CD4-positive, alpha-beta T cell treated with Interferon gamma for 1 hour (primary cell): ENCODE data around the gene GCSAM.
A peak's percentile ranks its signal among the peaks of the same experiment; 100 is the strongest.

ENCODE experiments used
- DNase-seq: peaks from one replicate; pipeline ENCODE4 v3.0.0-alpha.2; 2020

The GCSAM gene

DNA sequence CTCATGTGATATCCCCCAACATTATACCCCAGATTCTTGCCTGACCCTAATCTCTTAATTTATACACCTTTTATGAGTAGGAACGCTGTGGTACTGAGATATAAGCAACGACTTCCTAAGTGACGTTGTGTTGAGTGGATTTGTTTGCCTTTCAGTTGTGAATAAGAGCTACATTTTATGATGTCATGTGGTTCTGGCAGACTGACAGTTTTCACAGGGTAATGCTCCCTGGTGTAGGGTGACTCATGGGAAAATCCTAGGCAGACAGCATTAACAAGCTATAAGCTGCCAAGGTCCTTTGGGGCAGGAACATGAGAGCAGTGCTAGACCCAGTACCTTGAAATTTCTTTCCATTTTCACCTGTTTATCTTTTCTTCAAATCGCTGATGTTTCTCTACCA is 35.7 kb downstream of the GCSAM start:
- no peak for DNase-seq

- DNase-seq, result no peak
Observed at GRCh38 chr3:112096176-112096575, 36.9 kb downstream of the GCSAM start.

GRCh38 chr3:112095731-112096130 is 37.3 kb downstream of the GCSAM start:
- no peak for DNase-seq

DNA sequence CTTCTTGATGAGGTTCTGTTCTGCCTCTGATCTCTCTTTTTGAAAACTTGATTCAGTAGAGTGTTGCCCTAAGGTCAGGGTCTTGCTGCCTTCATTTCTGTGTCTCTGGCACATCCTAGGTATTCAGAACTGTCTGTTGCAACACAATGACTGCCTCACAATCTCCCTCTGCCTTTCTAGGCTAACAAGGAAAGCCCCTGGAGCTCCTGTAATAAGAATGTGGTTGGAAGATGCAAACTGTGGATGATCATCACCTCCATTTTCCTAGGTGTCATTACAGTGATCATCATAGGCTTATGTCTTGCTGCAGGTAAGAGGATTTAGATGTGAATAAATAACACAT is 39.9 kb downstream of the GCSAM start:
- DNase-seq, result no peak

DNA sequence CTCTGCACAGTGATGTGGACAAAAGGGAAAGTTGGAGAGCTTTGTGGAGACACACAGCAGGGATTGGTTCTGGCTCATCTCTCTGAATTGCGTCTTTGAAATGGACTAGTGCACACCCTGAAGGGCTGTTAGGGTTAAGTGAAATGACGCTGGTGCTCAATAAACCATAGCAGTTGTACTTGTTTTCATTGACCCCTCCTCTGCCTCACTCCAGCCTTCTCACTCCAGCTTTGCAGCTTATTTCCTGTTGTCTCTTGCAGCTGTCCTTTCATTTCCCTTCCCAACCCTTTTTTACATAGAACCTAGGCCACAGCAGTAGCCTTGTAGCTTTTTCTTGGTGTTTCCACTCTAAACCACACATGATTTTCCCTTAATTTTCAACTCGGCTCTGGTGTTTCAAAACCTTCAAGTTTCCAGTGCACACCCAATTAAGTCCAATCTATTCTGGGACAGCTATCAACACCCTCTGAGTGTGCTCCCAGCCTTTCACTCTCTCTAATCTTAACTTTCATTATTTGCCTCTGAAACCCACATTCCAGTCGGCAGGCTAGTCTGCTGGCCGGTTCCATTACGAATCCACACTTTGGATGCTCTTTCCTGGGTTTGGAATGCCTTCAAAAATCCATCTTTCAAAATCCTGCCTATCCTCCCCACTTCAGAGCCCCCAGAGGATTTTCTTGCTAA is 40.4 kb downstream of the GCSAM start:
- DNase-seq, result no peak

- DNase-seq, result no peak
Observed at GRCh38 chr3:112090887-112091586, 42.0 kb downstream of the GCSAM start.

- no peak for DNase-seq
Observed at GRCh38 chr3:112089956-112090886, 42.8 kb downstream of the GCSAM start.

GRCh38 chr3:112088944-112089343 is 44.1 kb downstream of the GCSAM start:
- DNase-seq, result no peak

GRCh38 chr3:112087746-112088145 is 45.3 kb downstream of the GCSAM start:
- no peak for DNase-seq

DNA sequence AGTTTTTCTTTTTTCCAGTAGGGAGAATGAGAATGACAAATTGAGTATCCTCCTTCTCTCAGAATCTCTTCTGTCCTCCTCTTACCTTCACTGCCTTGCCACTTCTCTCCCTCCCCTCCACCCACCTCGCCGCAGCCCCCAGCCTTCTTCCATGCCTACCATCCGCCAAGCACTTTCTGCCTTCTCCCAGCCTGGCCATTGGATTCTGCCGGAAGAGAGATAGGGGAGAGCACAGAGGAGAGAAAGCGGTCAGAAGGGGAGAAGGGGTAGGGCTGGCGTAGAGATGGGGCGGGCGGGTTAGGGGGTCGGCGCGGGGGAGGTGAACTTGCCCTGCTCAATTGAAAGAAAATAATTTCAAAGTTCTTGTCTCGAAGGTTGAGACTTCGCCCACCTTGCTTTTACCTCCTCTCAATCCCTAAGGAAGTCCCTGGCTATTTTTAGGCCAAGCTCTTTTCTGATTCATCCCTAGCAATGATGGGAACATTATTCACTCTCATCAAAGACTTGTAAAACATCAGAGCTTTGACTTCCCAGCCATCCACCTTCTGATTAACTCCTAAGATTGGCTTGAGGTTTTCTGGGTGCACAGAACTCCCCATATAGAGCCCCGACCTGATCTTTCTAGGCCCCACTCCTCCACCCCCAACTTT is 46.0 kb downstream of the GCSAM start:
- no peak for DNase-seq

DNA sequence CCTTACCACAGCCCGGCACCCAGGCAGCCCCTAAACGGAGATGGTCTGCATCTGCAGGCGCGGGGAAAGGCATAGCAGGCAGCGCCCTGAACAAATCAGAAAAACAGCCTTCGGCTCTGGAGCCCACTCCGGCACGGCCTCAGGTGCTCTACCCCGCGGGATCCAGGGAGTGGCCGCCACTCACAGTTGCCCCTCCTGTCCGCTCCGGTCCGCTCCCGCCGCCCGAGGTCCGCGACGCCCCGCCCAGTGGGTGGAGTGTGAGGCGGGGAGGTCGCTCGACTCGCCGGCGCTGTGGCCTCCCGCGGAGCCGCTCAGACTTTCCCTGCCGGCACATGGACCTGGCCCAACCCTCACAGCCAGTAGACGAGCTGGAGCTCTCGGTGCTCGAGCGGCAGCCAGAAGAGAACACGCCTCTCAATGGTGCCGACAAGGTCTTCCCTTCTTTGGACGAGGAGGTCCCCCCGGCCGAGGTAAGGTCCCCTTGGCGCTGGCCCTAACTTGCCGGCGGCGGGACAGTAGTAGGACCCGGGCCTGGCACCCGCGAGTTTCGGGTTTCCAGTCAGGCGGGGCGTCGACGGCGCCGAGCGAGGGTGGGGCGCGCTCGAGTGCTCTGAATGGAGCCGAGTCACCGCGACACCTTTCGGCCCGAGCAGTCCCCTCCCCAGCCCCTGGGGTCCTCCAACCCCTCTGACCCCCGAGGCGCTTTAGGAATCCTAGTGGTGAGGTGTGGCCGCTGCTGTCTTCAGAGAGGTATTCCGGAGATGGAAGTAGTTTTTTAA is 46.8 kb downstream of the GCSAM start, which contains the start of gene C3orf52:
TSS of gene C3orf52 (plus strand) at position 314 of the 779 bp plus-strand sequence. CDS start at position 333, 19 bp downstream.
- DNase-seq, result peak; percentile 35

- no peak for DNase-seq
Observed at GRCh38 chr3:112085735-112086075, 47.3 kb downstream of the GCSAM start.

GRCh38 chr3:112084980-112085705 is 47.9 kb downstream of the GCSAM start:
- no peak for DNase-seq

GRCh38 chr3:112083239-112083638 is 49.8 kb downstream of the GCSAM start:
- DNase-seq, result no peak

- no peak for DNase-seq
Observed at GRCh38 chr3:112078125-112079083, 54.6 kb downstream of the GCSAM start.

- no peak for DNase-seq
Observed at GRCh38 chr3:112074616-112075497, 58.2 kb downstream of the GCSAM start.

- no peak for DNase-seq
Observed at GRCh38 chr3:112074006-112074405, 59.0 kb downstream of the GCSAM start.

GRCh38 chr3:112072387-112073060 is 60.5 kb downstream of the GCSAM start:
- peak; percentile 70 for DNase-seq
